Endothelial cell of umbilical vein (primary cell): Measurements from ENCODE around the gene FILIP1L. TPM values are rescaled to one million over a fixed set of nuclear protein-coding genes. Genes with fewer than 3 reads are reported as not detected.

Experiments
- BruUV-seq: library from RNA; stranded (reverse); fragments of 400-500 nt; replicated peaks from 2 replicates; lab custom pipeline; 2021; lab: Mats Ljungman, UMichigan
- CTCF ChIA-PET: fragments of 300-600, 350-600 bp; sonication (Branson Sonifier 250); formaldehyde crosslinking; loops from one replicate; lab custom pipeline; 2021; ENCODE audit warnings: antibody characterized with exemption, inconsistent platforms; lab: Charles Lee
- POLR2A ChIA-PET: fragments of 300-600, 350-600 bp; sonication (Branson Sonifier 250); formaldehyde crosslinking; loops from one replicate; lab custom pipeline; 2021; ENCODE audit warnings: antibody characterized with exemption, inconsistent platforms; lab: Charles Lee
- DNase-seq: peaks from one replicate; pipeline ENCODE4 v3.0.0-alpha.2; 2011; ENCODE audit warnings: low read depth, low spot score
- FAIRE-seq: peaks from 2 replicates; lab custom pipeline; 2011; peaks lifted over from hg19 to GRCh38; lab: Jason Lieb, UNC
- H2AFZ ChIP-seq: 2 replicates; pipeline ENCODE4 v1.6.0; 2012; ENCODE audit warnings: low read depth, low read length, control low read depth, inconsistent platforms
- H3K27ac ChIP-seq: 2 replicates; pipeline ENCODE4 v1.5.1; 2011; ENCODE audit warnings: low read depth, mild to moderate bottlenecking, control low read depth, low read length, moderate library complexity; ENCODE audit not compliant: insufficient read depth
- H3K27me3 ChIP-seq, 2 experiments: 2 replicates each; pipeline versions ENCODE4 v1.6.0 to v1.6.1; 2011; ENCODE audit warnings: low read length in 2 of 2, mixed read lengths in 1 of 2; ENCODE audit not compliant: control insufficient read depth in 2 of 2, insufficient read depth in 2 of 2
- H3K36me3 ChIP-seq, 2 experiments: 2 replicates in 1 of 2; 3 replicates in 1 of 2; pipeline ENCODE4 v1.5.1; 2011; ENCODE audit warnings: low read length in 2 of 2, mild to moderate bottlenecking in 1 of 2, moderate library complexity in 1 of 2; ENCODE audit not compliant: control insufficient read depth in 2 of 2, insufficient read depth in 2 of 2; ENCODE audit errors: extremely low read depth in 1 of 2
- H3K4me1 ChIP-seq: 3 replicates; pipeline ENCODE4 v1.5.1; 2011; ENCODE audit warnings: mild to moderate bottlenecking, low read length; ENCODE audit not compliant: control insufficient read depth, insufficient read depth; ENCODE audit errors: extremely low read depth
- H3K4me2 ChIP-seq: 2 replicates; pipeline ENCODE4 v1.6.1; 2011; ENCODE audit warnings: low read length, control low read depth, mixed read lengths; ENCODE audit not compliant: insufficient read depth
- H3K4me3 ChIP-seq, 3 experiments: fragments of 200-600 bp in 1 of 3; sonication (generic), shearing (Covaris generic) in 1 of 3; replicated peaks in 1 of 3; 2 replicates each; pipeline ENCODE4 v1.5.1; 2011 to 2016; ENCODE audit warnings: control low read depth in 3 of 3, low read length in 3 of 3, mild to moderate bottlenecking in 2 of 3, inconsistent platforms in 1 of 3, low read depth in 1 of 3, moderate library complexity in 1 of 3; ENCODE audit not compliant: insufficient read depth in 1 of 3
- H3K79me2 ChIP-seq: 2 replicates; pipeline ENCODE4 v1.6.0; 2012; ENCODE audit warnings: low read length, inconsistent platforms; ENCODE audit not compliant: control insufficient read depth, insufficient read depth
- H3K9ac ChIP-seq: replicated peaks from 2 replicates; pipeline ENCODE3; 2011; ENCODE audit warnings: low read length, control low read depth; ENCODE audit not compliant: insufficient read depth; ENCODE audit errors: extremely low read depth
- H3K9me1 ChIP-seq: replicated peaks from 3 replicates; pipeline ENCODE4 v1.6.0; 2011; ENCODE audit warnings: mild to moderate bottlenecking, low read length; ENCODE audit not compliant: control insufficient read depth, insufficient read depth; ENCODE audit errors: extremely low read depth
- H3K9me3 ChIP-seq: replicated peaks from 2 replicates; pipeline ENCODE4 v1.5.1; 2012; ENCODE audit warnings: low read length, inconsistent platforms; ENCODE audit not compliant: control insufficient read depth, insufficient read depth
- H4K20me1 ChIP-seq: replicated peaks from 2 replicates; pipeline ENCODE3; 2011; ENCODE audit warnings: mild to moderate bottlenecking, low read length; ENCODE audit not compliant: control insufficient read depth, insufficient read depth; ENCODE audit errors: extremely low read depth
- CTCF ChIP-seq, 2 donors: IDR thresholded peaks; 1 replicate in 1 of 2; 2 replicates in 1 of 2; pipeline ENCODE4 v1.5.1; 2011; ENCODE audit warnings: low read length in 2 of 2, mild to moderate bottlenecking in 2 of 2, moderate library complexity in 2 of 2, control low read depth in 1 of 2, inconsistent platforms in 1 of 2, low read depth in 1 of 2; ENCODE audit not compliant: insufficient read depth in 1 of 2; ENCODE audit errors: extremely low read depth in 1 of 2
- EZH2 ChIP-seq: IDR thresholded peaks from 2 replicates; pipeline ENCODE4 v1.6.1; 2012; ENCODE audit warnings: borderline replicate concordance, low read depth, mild to moderate bottlenecking, moderate library complexity, low read length, inconsistent platforms; ENCODE audit not compliant: severe bottlenecking
- FOS ChIP-seq: IDR thresholded peaks from 2 replicates; pipeline ENCODE4 v1.6.1; 2011; ENCODE audit warnings: mild to moderate bottlenecking, low read length, moderate library complexity, borderline replicate concordance; ENCODE audit not compliant: insufficient read depth
- GATA2 ChIP-seq: IDR thresholded peaks from 2 replicates; pipeline ENCODE4 v1.7.0; 2011; ENCODE audit warnings: low read depth, mild to moderate bottlenecking, moderate library complexity, mixed read lengths, low read length; ENCODE audit not compliant: insufficient read length, insufficient read depth
- JUN ChIP-seq: IDR thresholded peaks from 2 replicates; pipeline ENCODE4 v1.6.1; 2011; ENCODE audit warnings: borderline replicate concordance, low read depth; ENCODE audit not compliant: insufficient read length, insufficient read depth
- MAX ChIP-seq: IDR thresholded peaks from 2 replicates; pipeline ENCODE4 v1.6.1; 2011; ENCODE audit not compliant: insufficient read depth, insufficient read length
- MYC ChIP-seq: IDR thresholded peaks from one replicate; pipeline ENCODE4 v1.6.1; 2011; ENCODE audit warnings: mild to moderate bottlenecking, low read depth, low read length
- POLR2A ChIP-seq: IDR thresholded peaks from 2 replicates; pipeline ENCODE4 v1.6.1; 2012; ENCODE audit warnings: low read depth, mild to moderate bottlenecking, control low read depth, low read length
- POLR2AphosphoS5 ChIP-seq: IDR thresholded peaks from 2 replicates; pipeline ENCODE4 v1.6.1; 2012; ENCODE audit warnings: low read depth, mild to moderate bottlenecking, control low read depth, low read length, moderate library complexity; ENCODE audit not compliant: insufficient read depth
- dilution Hi-C: fragments of 300-500 bp; cut with MboI; formaldehyde crosslinking; loops from one replicate; pipeline ENCODE4 v1.15.0; 2019; ENCODE audit warnings: low sequenced_read_pairs; ENCODE audit not compliant: extremely low pct_ligation_motif_present
- intact Hi-C: fragments of 100-400 bp; cut with micrococcal nuclease; formaldehyde crosslinking; loops from one replicate; pipeline ENCODE4 v1.10.0; 2022
- polyA plus RNA-seq, 4 experiments: library from polyadenylated mRNA; depleted of rRNA in 3 of 4; stranded (reverse) in 3 of 4; unstranded in 1 of 4; fragments of >200 nt; gene quantifications; 2 replicates each; pipeline versions ENCODE4 v1.2.1 to v1.2.3, GENCODE V29; 2011 to 2012; ENCODE audit warnings: missing spikeins in 1 of 4
- total RNA-seq: library from RNA; stranded (reverse); gene quantifications from 2 replicates; pipeline ENCODE4 v1.2.3, GENCODE V29; 2021

Gene FILIP1L
- total and polyA plus RNA-seq, 2 donors (not counting 3 experiments of a cell fraction or from before 2014, with no cell fraction given), result 26.0 to 29.9 TPM

- peak overlapping the region; percentile 8 for H3K9ac ChIP-seq
- POLR2A ChIA-PET, result interaction anchor here (0.6 to 0.9 kb wide), 2 partner anchors 26 to 121 kb away, joined by 3 read pairs; no protein-coding TSS in a partner anchor
- H3K4me2 ChIP-seq, result peak overlapping the region; percentile 79
- CTCF ChIA-PET, result interaction anchor here (1.1 to 3.1 kb wide), 6 partner anchors 11 to 333 kb away, joined by 3 to 12 read pairs (median 5); no protein-coding TSS in a partner anchor
- H3K4me3 ChIP-seq, result no peak overlapping the region
- no peaks in the 10 kb centered on the region for H3K36me3 ChIP-seq
- dilution Hi-C loops, result no loop called here
- no peaks in the 10 kb centered on the region for H3K27me3 ChIP-seq
- H2AFZ ChIP-seq, result peak overlapping the region; percentile 46
- no peak for TF ChIP-seq POLR2AphosphoS5
- TF ChIP-seq MAX, result no peak
- no peak for TF ChIP-seq CTCF (IDR thresholded peaks at IDR 0.05; ENCODE audit: extremely low read depth in 1 of 2, insufficient read depth in 1 of 2, low read depth in 1 of 2, low read length in 2 of 2)
- TF ChIP-seq FOS, result no peak
- no peak for TF ChIP-seq MYC
- no peak for TF ChIP-seq EZH2
- no peak for TF ChIP-seq GATA2
- TF ChIP-seq JUN, result no peak
- no peak for TF ChIP-seq POLR2A
- BruUV-seq, result TSS peak; percentile 25
- H3K79me2 ChIP-seq, result peaks cover 7% of the 10 kb centered on the region
- intact Hi-C loops, result loop anchor here (1.0 kb wide), 1 partner anchor 121 kb away; no protein-coding TSS in a partner anchor
- FAIRE-seq (no peak), DNase-seq (peak; percentile 66)
- H3K9me3 ChIP-seq, result no peaks in the 10 kb centered on the region
- H3K9me1 ChIP-seq, result no peaks in the 10 kb centered on the region
- no peaks in the 10 kb centered on the region for H4K20me1 ChIP-seq
- peak overlapping the region; percentile 65 for H3K27ac ChIP-seq
- peaks cover 41% of the 10 kb centered on the region for H3K4me1 ChIP-seq
Observed at GRCh38 chr3:99920481-99921376, 193.6 kb downstream of the FILIP1L start.
